Right lobe of liver (tissue), 4 donors: ENCODE measurements around the gene ABCC2.

Experiments
- POLR2A ChIP-seq: fragments of 450-650 bp; IDR thresholded peaks from one replicate; pipeline ENCODE4 v1.6.1; 2017; ENCODE audit warnings: antibody characterized with exemption, mild to moderate bottlenecking
- TF ChIP-seq, protein P1 (sequence below), 4 donors: fragments of 200-600 bp in 3 of 4; fragments of 450-650 bp in 1 of 4; IDR thresholded peaks; one replicate each; pipeline versions ENCODE4 v1.5.1 to v1.8.0; 2016 to 2022; ENCODE audit warnings: antibody characterized with exemption in 4 of 4, mild to moderate bottlenecking in 2 of 4
- donor health status: DM: no; HTN: no; CAD: no.
- donor health status: DM: no; HTN: no; CAD: no.
- donor health status: DM: no; HTN: yes; CAD: no.

- TF ChIP-seq, protein P1, sequence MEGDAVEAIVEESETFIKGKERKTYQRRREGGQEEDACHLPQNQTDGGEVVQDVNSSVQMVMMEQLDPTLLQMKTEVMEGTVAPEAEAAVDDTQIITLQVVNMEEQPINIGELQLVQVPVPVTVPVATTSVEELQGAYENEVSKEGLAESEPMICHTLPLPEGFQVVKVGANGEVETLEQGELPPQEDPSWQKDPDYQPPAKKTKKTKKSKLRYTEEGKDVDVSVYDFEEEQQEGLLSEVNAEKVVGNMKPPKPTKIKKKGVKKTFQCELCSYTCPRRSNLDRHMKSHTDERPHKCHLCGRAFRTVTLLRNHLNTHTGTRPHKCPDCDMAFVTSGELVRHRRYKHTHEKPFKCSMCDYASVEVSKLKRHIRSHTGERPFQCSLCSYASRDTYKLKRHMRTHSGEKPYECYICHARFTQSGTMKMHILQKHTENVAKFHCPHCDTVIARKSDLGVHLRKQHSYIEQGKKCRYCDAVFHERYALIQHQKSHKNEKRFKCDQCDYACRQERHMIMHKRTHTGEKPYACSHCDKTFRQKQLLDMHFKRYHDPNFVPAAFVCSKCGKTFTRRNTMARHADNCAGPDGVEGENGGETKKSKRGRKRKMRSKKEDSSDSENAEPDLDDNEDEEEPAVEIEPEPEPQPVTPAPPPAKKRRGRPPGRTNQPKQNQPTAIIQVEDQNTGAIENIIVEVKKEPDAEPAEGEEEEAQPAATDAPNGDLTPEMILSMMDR (IDR thresholded peaks at IDR 0.05): no peak
- TF ChIP-seq POLR2A: no peak
These were observed 14.5 kb downstream of the ABCC2 start for GRCh38 chr10:99796928-99797327.
